Tibial nerve (tissue), 4 donors: ENCODE measurements around the gene DPP7. TPM values are rescaled to one million over a fixed set of nuclear protein-coding genes. Genes with fewer than 3 reads are reported as not detected.

Experiments used
- DNase-seq, 2 donors: peaks; one replicate each; pipeline ENCODE4 v3.0.0-alpha.2; 2019; ENCODE audit warnings: low spot score in 2 of 2
- H3K27ac ChIP-seq, 4 donors: fragments of 200-600 bp; sonication (generic) in 3 of 4; one replicate each; pipeline ENCODE4 v1.5.1; 2017 to 2019; ENCODE audit warnings: mild to moderate bottlenecking in 1 of 4
- H3K27me3 ChIP-seq, 2 donors: fragments of 200-600 bp; sonication (generic) in 1 of 2; one replicate each; pipeline versions ENCODE4 v1.5.1 to v1.6.0; 2017 to 2019
- H3K36me3 ChIP-seq, 3 donors: fragments of 200-600 bp; sonication (generic); one replicate each; pipeline ENCODE4 v1.5.1; 2018 to 2019
- H3K4me1 ChIP-seq, 4 donors: fragments of 200-600 bp; sonication (generic) in 3 of 4; one replicate each; pipeline ENCODE4 v1.5.1; 2017 to 2019
- H3K4me3 ChIP-seq, 4 donors: fragments of 200-600 bp; sonication (generic) in 3 of 4; one replicate each; pipeline ENCODE4 v1.5.1; 2017 to 2019; ENCODE audit warnings: mild to moderate bottlenecking in 1 of 4, moderate library complexity in 1 of 4
- H3K9me3 ChIP-seq, 4 donors: fragments of 200-600 bp; sonication (generic) in 3 of 4; one replicate each; pipeline ENCODE4 v1.5.1; 2017 to 2019
- CTCF ChIP-seq, 5 experiments: fragments of 200-600 bp in 3 of 5; fragments of 450-650 bp in 2 of 5; sonication (generic) in 3 of 5; IDR thresholded peaks; one replicate each; pipeline ENCODE4 v1.5.1; 2016 to 2019; ENCODE audit warnings: antibody characterized with exemption in 5 of 5, mild to moderate bottlenecking in 3 of 5, moderate library complexity in 2 of 5
- EP300 ChIP-seq, 2 donors: sonication (generic); formaldehyde crosslinking; IDR thresholded peaks; one replicate each; pipeline ENCODE4 v1.6.1; 2017; ENCODE audit warnings: antibody characterized with exemption in 2 of 2, mild to moderate bottlenecking in 1 of 2
- POLR2A ChIP-seq, 2 donors: fragments of 450-650 bp; IDR thresholded peaks; one replicate each; pipeline ENCODE4 v1.6.1; 2017; ENCODE audit warnings: antibody characterized with exemption in 2 of 2, mild to moderate bottlenecking in 2 of 2, moderate library complexity in 2 of 2
- WGBS, 2 donors: methylation state at CpG; one replicate each; pipeline ENCODE4 v1.1.5; 2018; 5-methylcytosine and 5-hydroxymethylcytosine counted together
- total RNA-seq, 4 donors: library from RNA; depleted of rRNA; stranded (reverse); fragments of >200 nt; gene quantifications; one replicate each; pipeline ENCODE4 v1.1.0, GENCODE V29; 2016

Gene DPP7
- total RNA-seq, 4 donors from 2014 or later: 74.7 to 272 (median 145) TPM

- WGBS, 2 donors: 87 to 97% methylated on average over 16 to 17 of the region's 27 CpGs
- Histone ChIP-seq H3K9me3 (no peaks in the 10 kb centered on the region), H3K27ac (no peak overlapping the region), H3K27me3 (no peaks in the 10 kb centered on the region), H3K4me3 (no peak overlapping the region), H3K36me3 (peaks cover 0 to 100% (median 38%) of the 10 kb centered on the region in 3 donors), H3K4me1 (no peaks in the 10 kb centered on the region)
- no peak for DNase-seq
- no peak for TF ChIP-seq POLR2A (IDR thresholded peaks at IDR 0.05)
- TF ChIP-seq EP300 (IDR thresholded peaks at IDR 0.05): no peak
- no peak for TF ChIP-seq CTCF (IDR thresholded peaks at IDR 0.05)
These were observed 7.8 kb downstream of the DPP7 start for GRCh38 chr9:137106662-137107250.

GRCh38 chr9:137105814-137106661 is 8.5 kb downstream of the DPP7 start:
- H3K36me3 ChIP-seq: peaks cover 0 to 100% (median 45%) of the 10 kb centered on the region in 3 donors
- WGBS, 2 donors: 90 to 97% methylated on average over 27 to 30 of the region's 31 CpGs
- H3K27ac ChIP-seq: no peak overlapping the region

DNA sequence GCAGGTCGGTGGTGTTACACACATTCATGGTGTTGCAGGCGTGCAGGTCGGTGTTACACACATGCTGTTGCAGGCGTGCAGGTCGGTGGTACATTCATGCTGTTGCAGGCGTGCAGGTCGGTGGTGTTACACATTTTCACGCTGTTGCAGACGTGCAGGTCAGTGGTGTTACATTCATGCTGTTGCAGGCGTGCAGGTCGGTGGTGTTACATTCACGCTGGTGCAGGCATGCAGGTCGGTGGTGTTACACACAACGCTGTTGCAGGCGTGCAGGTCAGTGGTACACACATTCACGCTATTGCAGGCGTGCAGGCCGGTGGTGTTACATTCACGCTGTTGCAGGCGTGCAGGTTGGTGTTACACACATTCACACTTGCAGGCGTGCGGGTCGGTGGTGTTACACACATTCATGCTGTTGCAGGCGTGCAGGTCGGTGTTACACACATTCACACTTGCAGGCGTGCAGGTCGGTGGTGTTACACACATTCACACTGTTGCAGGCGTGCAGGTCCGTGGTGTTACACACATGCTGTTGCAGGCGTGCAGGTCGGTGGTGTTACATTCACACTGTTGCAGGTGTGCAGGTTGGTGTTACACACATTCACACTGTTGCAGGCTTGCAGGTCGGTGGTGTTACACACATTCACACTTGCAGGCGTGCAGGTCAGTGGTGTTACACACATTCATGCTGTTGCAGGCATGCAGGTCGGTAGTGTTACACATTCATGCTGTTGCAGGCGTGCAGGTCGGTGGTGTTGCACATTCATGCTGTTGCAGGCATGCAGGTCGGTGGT is 11.1 kb downstream of the DPP7 start:
- no peak overlapping the region for H3K27ac ChIP-seq
- WGBS, 2 donors: 91 to 94% methylated on average over 37 of the region's 37 CpGs
- H3K4me3 ChIP-seq: no peak overlapping the region
- no peaks in the 10 kb centered on the region for H3K9me3 ChIP-seq
- peaks cover 0 to 100% (median 46%) of the 10 kb centered on the region in 3 donors for H3K36me3 ChIP-seq
- TF ChIP-seq CTCF (IDR thresholded peaks at IDR 0.05) (no peak), POLR2A (IDR thresholded peaks at IDR 0.05) (no peak)
- H3K4me1 ChIP-seq: no peaks in the 10 kb centered on the region
- no peaks in the 10 kb centered on the region for H3K27me3 ChIP-seq
- no peak for DNase-seq

More at GRCh38 chr9:137105814-137106661, 8.5 kb downstream of the DPP7 start:
- no peaks in the 10 kb centered on the region for H3K9me3 ChIP-seq
- H3K4me1 ChIP-seq: no peaks in the 10 kb centered on the region
- no peak for DNase-seq
- no peaks in the 10 kb centered on the region for H3K27me3 ChIP-seq
- TF ChIP-seq EP300 (IDR thresholded peaks at IDR 0.05) (no peak), CTCF (IDR thresholded peaks at IDR 0.05) (no peak), POLR2A (IDR thresholded peaks at IDR 0.05) (no peak)
- H3K4me3 ChIP-seq: no peak overlapping the region

GRCh38 chr9:137099231-137099630 is 15.3 kb downstream of the DPP7 start:
- Histone ChIP-seq H3K9me3 (no peaks in the 10 kb centered on the region), H3K4me3 (no peak overlapping the region), H3K27ac (no peak overlapping the region), H3K27me3 (no peaks in the 10 kb centered on the region), H3K36me3 (peaks cover 8 to 98% (median 21%) of the 10 kb centered on the region in 3 donors), H3K4me1 (no peaks in the 10 kb centered on the region)
- no peak for DNase-seq
- WGBS, 2 donors: 86 to 92% methylated on average over 10 to 14 of the region's 14 CpGs
- TF ChIP-seq CTCF (IDR thresholded peaks at IDR 0.05): no peak
- no peak for TF ChIP-seq EP300 (IDR thresholded peaks at IDR 0.05)
